ENCODE results near the gene CCND2. TPM values are rescaled to one million over a fixed set of nuclear protein-coding genes. Genes with fewer than 3 reads are reported as not detected.

CCND2 gene
- total RNA-seq, 1 experiment from 2014 or later, result 70.9 TPM

DNA sequence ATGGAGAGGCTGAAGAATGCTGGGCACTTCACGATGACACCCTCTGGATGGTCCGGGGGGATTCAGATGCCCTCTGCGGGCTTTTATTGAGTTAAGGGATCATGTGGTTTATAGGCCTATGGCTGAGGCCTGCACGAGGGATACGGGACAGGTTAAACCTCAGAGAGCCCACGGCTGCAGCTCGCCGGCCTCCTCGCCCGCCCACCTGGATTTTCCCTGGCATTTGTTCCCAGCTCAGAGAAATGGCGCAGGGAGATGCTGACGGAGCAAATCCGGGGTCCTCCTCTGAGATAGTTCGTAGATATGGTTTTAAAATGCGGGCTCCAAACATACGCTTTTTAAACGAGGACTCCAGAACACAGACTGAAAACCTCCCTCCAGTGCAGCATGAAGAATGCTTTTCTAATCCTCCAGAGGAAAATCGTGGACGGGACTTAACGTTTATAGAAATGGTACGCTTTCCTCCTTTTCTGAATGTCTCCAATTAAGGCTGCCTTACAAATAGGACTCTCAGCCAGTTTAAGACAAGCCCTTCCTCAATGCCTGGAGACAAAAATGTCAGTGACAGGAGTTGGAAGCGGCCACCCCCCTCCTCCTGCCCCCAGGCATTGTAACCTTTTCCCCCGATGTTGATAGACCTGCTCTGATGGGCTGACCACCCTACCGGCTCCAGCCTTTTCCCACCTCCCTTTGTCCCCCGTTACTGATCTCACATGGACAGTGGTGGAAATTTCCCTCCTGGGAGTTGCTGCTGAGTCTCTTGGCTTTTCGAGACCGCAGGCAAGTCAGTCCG is 16.6 kb downstream of the CCND2 start:
- TF ChIP-seq, protein P1, sequence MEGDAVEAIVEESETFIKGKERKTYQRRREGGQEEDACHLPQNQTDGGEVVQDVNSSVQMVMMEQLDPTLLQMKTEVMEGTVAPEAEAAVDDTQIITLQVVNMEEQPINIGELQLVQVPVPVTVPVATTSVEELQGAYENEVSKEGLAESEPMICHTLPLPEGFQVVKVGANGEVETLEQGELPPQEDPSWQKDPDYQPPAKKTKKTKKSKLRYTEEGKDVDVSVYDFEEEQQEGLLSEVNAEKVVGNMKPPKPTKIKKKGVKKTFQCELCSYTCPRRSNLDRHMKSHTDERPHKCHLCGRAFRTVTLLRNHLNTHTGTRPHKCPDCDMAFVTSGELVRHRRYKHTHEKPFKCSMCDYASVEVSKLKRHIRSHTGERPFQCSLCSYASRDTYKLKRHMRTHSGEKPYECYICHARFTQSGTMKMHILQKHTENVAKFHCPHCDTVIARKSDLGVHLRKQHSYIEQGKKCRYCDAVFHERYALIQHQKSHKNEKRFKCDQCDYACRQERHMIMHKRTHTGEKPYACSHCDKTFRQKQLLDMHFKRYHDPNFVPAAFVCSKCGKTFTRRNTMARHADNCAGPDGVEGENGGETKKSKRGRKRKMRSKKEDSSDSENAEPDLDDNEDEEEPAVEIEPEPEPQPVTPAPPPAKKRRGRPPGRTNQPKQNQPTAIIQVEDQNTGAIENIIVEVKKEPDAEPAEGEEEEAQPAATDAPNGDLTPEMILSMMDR (IDR thresholded peaks at IDR 0.05; ENCODE audit: unreplicated experiment), result no peak
- CTCF ChIA-PET, result interaction anchor here (0.7 to 4.9 kb wide), 6 partner anchors 12 to 254 kb away, joined by 3 to 38 read pairs (median 3); no protein-coding TSS in a partner anchor
- Mint-ChIP-seq H3K9me3 (ENCODE audit: unreplicated experiment) (no peaks in the 10 kb centered on the region), H3K4me3 (ENCODE audit: unreplicated experiment) (no peak overlapping the region), H3K27me3 (ENCODE audit: insufficient read depth, unreplicated experiment) (no peaks in the 10 kb centered on the region), H3K27ac (ENCODE audit: low read depth, unreplicated experiment) (no peak overlapping the region), H3K4me1 (ENCODE audit: insufficient read depth, unreplicated experiment) (no peaks in the 10 kb centered on the region), H3K36me3 (ENCODE audit: insufficient read depth, unreplicated experiment) (peaks cover 71% of the 10 kb centered on the region)
- DNase-seq (ENCODE audit: unreplicated experiment), result no peak
- BruUV-seq (replicated peaks), result no TSS peak
- intact Hi-C loops (cut with micrococcal nuclease), result no loop called here
- POLR2A ChIA-PET, result no interaction called here

DNA sequence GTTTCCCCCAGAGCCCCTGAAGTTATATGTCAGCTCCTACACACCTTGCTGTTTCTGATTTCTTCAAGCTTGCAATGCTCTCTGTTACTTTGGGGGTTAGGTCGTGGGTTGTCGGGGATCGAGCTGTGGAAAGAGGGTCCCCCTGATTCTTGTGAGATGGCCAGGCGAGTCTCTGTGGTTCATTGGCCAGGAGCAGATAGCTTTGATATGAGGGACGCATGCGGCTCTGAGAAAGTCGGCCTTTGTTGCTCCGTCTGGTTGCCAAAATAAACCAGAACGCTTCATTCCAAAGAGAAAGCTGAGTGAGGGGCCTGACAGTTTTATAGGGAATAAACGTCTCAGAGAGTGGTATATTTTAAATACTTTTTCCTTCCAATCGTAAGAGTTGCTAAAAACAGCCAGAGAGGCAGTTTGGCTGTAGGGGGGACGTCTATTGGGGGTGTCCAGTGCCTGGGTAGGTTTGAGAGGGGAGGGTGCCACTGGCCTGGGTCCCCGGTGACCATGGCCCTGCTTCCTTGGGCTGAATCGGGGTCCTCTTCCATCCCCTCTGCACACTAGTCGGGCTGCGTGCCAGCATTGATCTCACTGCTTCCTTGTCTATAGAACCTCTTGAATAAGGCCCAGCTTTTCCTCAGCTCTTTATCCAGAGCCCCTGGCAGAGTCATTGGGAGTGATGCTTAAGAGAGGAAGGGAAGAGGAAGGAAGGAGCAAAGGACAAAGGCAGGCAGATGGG is 18.9 kb downstream of the CCND2 start:
- Mint-ChIP-seq H3K4me3 (ENCODE audit: unreplicated experiment) (no peak overlapping the region), H3K27me3 (ENCODE audit: insufficient read depth, unreplicated experiment) (no peaks in the 10 kb centered on the region), H3K36me3 (ENCODE audit: insufficient read depth, unreplicated experiment) (peaks cover 68% of the 10 kb centered on the region), H3K9me3 (ENCODE audit: unreplicated experiment) (no peaks in the 10 kb centered on the region), H3K4me1 (ENCODE audit: insufficient read depth, unreplicated experiment) (no peaks in the 10 kb centered on the region), H3K27ac (ENCODE audit: low read depth, unreplicated experiment) (peak overlapping the region; percentile 17)
- TF ChIP-seq, protein P1 (IDR thresholded peaks at IDR 0.05; ENCODE audit: unreplicated experiment), result no peak
- no TSS peak for BruUV-seq (replicated peaks)
- ChIA-PET POLR2A (interaction anchor here (1.1 kb wide), 1 partner anchor 28 kb away, joined by 3 read pairs; no protein-coding TSS in a partner anchor), CTCF (interaction anchor here (0.6 to 4.9 kb wide), 4 partner anchors 15 to 410 kb away, joined by 3 to 38 read pairs (median 4); no protein-coding TSS in a partner anchor)
- DNase-seq (ENCODE audit: unreplicated experiment), result no peak
- intact Hi-C loops (cut with micrococcal nuclease), result no loop called here

DNA sequence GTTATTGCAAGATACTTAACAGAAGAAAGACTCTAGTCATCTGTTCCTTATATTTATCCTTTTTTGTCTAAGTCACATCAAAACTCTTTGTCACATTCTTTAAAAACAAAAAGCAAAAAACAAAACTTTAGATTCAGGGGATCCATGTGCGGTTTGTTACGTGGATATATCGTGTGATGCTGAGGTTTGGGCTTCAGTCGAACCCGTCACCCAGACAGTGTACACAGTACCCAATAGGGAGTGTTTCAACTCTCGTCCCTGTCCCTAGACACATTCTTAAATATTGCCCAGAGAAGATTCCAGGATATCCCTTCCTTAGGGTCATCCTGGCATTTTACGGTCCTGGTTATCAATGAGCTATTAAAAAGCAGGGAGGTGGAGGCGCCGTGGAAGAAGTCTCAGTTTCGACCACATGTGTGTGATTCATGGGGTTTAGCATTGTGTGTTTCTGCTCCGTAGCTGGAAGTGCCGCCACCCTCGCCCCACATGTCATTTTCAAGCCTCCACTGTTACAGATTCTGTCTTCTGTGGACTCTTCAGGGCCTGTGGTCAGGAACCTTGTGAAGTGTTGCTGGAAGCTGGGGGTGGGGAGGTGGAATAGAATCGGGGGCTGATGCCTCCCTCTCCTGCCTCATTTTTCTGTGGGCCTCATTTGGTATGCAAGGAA is 19.9 kb downstream of the CCND2 start:
- BruUV-seq (replicated peaks), result no TSS peak
- CTCF ChIA-PET, result interaction anchor here (0.5 to 2.3 kb wide), 5 partner anchors 15 to 561 kb away, joined by 3 to 11 read pairs (median 4); no protein-coding TSS in a partner anchor
- no peak overlapping the region for H3K4me3 Mint-ChIP-seq (ENCODE audit: unreplicated experiment)
- H3K27me3 Mint-ChIP-seq (ENCODE audit: insufficient read depth, unreplicated experiment), result no peaks in the 10 kb centered on the region
- H3K36me3 Mint-ChIP-seq (ENCODE audit: insufficient read depth, unreplicated experiment), result peaks cover 68% of the 10 kb centered on the region
- POLR2A ChIA-PET, result interaction anchor here (0.7 kb wide), 1 partner anchor 15 kb away, joined by 3 read pairs; no protein-coding TSS in a partner anchor
- no peak for DNase-seq (ENCODE audit: unreplicated experiment)
- H3K9me3 Mint-ChIP-seq (ENCODE audit: unreplicated experiment), result no peaks in the 10 kb centered on the region
- TF ChIP-seq, protein P1 (IDR thresholded peaks at IDR 0.05; ENCODE audit: unreplicated experiment), result no peak
- intact Hi-C loops (cut with micrococcal nuclease), result no loop called here
- no peak overlapping the region for H3K27ac Mint-ChIP-seq (ENCODE audit: low read depth, unreplicated experiment)
- H3K4me1 Mint-ChIP-seq (ENCODE audit: insufficient read depth, unreplicated experiment), result no peaks in the 10 kb centered on the region
